Hematopoietic multipotent progenitor cell treated with erythropoietin and hydrocortisone succinate and interleukin-3 and kit ligand, for 8 days (in vitro differentiated cells): Measurements from ENCODE around the gene UBA52.
A peak's percentile ranks its signal among the peaks of the same experiment; 100 is the strongest.
"Not testable (repeated sequence)": the region's sequence is repeated elsewhere in the genome, so short reads cannot be mapped to it uniquely, and the experiment has no call there.

Experiments used
- DNase-seq: peaks from one replicate; pipeline ENCODE4 v3.0.0-alpha.2; 2015

UBA52 gene

DNA sequence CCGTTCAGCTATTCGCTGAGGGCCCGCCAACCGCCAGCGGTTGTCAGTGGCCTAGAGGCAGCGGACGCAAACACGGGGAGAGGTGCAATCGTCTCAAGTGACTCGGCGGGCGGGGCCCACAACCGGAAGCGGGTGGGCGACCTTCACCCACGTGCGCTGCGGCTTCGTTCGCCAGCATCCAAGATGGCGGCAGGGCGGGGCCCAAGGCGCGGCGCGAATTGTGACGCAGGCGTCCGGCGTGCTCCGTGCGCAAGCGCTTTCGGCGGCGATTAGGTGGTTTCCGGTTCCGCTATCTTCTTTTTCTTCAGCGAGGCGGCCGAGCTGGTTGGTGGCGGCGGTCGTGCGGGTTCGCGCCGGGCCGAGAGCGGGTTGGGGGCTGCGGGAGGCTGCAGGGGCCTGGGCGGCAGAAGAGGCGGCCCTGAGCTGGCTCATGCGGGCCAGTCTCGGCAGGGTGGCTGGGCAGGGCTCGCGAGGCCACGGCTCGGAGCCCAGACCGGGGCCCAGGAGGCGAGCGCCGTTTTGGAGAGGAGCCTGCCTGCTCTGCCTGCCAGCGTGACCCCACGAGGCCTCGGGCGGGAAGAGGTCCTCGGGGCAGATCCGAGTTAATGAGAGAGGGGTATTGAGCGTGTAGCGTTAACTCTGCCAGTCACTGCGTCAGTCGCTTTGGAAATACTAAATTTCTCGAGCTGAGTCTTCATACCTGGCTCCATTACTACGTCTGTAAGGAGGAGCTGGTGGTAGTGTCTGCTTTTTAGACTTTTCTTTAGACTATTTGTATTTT, at the start of gene UBA52:
UBA52 (plus strand) TSS at position 294 of the 781 bp plus-strand sequence. CDS start 1,444 bp downstream, outside the sequence.
- peak; percentile 98 for DNase-seq

DNA sequence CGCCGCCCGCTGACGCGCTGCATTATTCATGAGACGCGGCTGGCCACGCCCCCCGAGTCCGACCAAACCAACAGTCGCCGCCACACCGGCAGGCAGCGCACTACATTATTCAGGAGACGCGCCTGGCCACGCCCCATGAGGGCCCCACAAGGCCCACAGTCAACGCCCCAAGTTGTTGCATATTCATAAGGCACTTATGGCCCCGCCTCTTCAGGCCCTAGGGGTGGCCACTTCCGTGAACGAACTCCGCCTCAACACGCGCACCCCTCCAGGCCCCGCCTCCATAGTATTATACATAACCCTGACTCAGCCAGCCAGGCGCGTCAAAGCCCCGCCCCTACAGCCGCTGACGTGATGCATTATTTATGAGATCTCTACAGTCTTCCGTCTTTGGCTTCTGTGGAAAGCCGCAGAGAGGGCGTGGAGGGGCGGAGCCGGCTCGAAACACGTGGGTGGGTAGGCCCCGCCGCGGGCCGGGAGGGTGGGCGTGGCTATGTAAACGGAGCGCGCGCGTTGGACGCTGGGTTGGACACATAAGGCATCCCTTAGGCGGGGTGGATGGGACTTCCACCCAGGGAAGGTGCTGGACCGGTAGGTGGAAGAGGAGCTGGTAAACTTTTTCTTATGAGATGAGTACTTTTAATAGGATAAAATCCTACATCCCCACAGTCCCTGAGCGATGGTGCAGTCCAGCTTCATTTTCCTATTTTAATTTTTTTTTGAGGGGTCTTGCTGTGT, 49.4 kb upstream of the UBA52 start:
- peak; percentile 100 for DNase-seq

DNA sequence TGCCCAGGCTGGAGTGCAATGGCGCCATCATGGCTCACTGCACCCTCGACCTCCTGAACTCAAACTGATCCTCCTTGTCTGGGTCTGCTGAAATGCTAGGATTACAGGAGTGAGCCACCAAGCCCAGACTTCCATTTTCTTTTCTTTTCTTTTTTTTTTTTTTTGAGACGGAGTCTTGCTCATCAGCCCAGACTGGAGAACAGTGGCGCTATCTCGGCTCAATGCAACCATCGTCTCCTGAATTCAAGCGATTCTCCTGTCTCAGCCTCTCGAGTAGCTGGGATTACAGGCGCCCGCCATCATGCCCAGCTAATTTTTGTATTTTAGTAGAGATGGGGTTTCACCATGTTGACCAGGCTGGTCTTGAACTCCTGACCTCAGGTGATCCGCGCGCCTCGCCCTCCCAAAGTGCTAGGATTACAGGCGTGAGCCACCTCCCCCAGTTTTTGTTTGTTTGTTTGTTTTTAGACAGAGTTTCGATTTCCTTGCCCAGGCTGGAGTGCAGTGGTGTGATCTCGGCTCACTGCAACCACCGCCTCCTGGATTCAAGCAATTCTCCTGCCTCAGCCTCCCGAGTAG, 48.7 kb upstream of the UBA52 start:
- DNase-seq: not testable (repeated sequence)

DNA sequence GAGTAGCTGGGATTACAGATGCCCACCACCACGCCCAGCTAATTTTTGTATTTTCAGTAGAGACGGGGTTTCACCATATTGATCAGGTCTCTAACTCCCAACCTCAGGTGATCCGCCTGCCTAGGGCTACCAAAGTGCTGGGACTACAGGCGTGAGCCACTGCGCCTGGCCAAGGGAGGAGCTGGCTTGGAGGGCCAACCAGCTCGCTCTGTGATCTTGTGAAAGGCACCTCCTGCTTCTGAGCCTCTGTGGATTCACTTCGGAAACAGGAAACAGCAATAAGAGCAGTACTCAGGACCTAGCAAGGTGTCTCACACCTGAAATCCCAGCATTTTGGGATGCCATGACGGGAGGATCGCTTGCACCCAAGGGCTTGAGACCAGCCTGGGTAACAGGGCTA, 47.8 kb upstream of the UBA52 start:
- DNase-seq: no peak

DNA sequence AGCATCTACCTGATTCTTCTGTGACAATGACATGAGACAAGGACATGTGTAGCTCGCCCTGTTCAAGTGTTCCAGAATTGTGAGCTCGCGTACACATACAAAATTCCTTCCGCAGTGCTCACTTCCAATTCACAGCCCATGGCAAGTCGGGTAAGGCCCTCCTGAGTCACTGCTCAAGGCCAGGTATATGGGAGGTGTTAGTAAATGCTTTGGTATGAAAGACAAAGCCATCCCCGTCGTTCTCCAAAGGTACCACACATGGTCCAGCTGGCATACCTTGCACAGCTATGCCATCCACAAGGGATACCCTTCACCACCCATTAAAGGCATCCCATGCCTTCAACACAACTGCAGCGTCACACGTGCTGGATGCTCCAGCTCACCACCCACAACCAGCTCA, 45.3 kb upstream of the UBA52 start:
- DNase-seq: no peak

DNA sequence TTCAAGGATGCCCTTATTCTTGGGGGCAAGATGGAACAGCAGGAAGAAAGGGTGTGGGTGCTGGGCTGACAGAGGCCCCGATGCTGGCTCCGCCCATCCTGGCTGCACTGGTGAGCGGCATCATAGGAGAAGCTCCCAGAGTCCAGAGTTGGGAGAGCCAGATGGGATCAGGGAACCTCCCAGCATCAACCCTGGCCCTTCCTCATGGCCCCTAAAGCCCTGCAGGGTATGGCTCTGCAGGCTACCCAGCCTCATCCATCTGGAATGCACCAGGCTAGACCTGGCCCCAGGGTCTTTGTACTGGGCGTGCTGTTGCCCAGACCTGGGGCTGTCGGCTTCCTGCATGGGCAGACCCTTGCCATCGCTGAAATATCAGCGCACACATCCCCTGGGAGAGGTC, 41.9 kb upstream of the UBA52 start:
- no peak for DNase-seq

DNA sequence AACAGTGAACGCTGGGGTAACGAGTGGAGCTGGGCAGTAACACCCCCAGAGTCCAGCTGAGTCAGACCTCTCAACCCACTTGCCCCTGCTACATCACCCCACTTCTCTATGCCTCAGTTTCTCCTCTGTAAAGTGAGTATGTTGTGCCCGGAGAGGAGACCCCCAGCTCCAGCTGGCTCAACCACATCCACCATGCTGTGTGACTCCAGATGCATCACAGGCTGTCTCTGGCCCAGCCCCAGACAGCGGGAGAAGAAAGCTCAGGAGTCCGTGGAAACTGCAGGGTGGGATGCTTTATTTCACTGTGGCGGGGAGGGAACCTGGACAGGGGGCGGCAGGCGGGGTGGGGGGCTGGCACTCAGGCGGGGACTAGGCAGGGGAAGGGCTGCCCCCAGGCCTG, 40.2 kb upstream of the UBA52 start:
- no peak for DNase-seq

DNA sequence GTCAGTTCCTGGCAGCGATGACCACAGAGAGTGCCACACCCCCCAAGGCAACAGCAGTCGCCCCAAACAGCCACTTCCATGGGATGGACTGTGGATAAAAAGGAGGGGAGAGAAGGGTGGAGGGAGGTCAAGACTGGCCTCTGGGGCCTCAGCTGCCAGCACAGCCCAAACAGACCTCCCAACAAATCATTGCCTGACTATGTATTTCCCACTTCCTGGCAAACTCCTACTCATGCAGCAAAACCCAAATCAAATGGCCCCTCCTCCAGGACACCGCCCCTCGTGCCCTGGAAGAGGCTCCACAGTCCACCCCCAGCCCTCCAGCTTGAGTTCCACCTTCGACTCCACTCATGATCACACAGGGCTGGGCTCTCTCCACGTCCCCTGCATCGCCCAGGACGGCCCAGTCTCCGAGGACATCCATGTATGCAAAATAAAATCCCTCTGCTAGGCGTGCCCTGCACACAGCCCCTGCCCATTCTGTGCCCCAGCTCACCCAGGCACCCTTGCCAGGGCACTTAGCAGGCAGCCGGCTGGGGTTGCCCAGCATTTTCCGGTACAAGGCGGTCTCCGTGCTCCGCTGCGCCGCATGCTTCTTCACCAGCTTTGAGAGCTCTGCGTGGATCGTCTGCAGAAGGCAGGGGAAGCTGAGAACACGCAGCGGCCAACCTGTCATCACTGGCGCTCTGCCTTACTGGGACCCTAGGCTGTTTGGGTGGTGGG, 39.3 kb upstream of the UBA52 start:
- no peak for DNase-seq

DNA sequence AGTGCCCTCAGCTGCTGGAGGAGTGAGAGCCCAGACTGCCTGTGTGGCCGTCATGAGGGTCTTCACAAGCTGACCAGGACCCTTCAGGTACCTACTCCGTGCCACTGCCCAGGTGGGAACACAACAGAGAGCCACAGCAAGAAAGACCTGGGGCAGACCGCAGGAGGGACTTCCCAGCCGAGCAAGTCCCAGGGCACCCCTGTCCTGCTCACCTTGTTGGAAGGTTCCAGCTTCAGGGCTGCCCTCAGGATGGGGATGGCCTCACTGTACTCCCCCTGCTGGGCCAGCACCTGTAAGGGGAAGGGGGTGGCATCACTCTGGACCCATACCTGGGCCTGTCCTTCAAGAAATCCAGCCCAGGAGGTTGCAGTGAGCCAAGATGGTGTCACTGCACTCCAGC, 38.6 kb upstream of the UBA52 start:
- no peak for DNase-seq

DNA sequence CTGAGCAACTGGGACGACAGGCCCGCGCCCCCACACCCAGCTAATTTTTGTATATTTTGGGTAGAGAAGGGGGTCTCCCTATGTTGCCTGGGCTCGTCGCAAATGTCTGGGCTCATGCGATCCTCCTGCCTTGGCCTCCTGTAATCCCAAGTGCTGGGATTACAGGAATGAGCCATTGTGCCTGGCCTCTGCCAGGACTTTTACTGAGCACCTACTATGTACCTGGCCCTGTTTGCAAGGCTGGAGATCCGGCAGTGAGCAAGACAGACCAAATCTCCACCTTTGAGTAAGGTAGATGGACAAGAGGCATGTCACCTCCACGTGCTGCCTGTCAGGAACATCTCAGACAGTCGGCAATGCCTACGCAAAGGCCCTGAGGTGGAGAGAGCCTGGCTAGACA, 35.2 kb upstream of the UBA52 start:
- DNase-seq: no peak

DNA sequence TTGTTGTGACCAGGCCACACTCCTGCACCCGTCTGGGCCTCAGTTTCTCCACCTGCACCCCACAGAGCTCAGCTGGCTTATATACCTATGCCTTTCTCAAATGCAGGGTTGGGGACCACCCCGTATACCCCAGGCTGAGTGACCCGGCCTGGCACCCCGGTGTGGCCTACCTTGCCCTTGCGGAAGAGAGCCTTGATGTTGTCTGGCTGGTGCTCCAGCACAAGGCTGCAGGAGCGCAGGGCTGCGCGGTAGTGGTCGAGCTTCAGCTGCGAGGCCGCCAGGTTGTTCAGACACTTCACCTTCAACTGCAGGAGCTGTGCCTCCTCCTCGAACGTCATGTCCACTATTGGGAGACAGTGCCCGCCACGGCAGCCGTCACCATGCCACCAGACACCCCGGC, 34.2 kb upstream of the UBA52 start:
- no peak for DNase-seq

DNA sequence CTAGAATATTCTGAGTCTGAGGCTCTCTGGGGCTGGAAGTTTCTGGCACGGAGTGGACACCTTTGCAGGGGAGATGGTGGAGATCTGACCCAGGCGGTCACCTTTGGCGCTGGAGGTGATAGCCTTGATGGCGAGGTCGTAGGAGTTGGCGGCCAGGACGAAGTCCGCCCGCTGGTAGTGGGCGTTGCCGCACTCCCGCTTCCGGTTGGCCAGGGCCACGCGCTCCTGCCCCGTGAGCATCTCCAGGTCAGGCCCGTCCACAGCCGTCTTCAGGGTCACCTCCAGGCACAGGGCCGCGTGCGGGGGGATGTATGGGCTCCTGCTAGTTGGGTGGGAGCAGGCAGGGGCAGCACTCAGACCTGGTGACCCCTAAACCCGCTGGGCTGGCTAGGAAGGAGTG, 33.5 kb upstream of the UBA52 start:
- DNase-seq: no peak

DNA sequence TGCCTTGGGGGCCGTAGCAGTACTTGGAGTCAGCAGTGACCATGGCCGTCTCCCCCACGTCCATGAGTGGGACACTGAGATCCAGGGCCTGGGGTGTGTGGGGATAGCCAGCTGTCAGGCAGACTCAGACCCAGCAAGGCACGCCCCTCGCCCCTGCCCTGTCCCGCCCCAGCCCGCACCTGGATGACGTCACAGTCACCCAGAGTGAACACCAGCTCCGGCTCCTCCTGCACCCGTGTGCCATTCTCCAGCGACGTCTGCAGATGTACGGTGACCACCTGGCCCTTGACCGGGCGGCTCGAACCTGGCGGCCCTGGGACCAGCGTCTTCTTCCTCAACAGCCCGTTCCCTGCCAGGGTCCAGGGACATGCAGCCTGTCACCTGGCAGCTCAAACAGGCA, 32.3 kb upstream of the UBA52 start:
- DNase-seq: no peak

DNA sequence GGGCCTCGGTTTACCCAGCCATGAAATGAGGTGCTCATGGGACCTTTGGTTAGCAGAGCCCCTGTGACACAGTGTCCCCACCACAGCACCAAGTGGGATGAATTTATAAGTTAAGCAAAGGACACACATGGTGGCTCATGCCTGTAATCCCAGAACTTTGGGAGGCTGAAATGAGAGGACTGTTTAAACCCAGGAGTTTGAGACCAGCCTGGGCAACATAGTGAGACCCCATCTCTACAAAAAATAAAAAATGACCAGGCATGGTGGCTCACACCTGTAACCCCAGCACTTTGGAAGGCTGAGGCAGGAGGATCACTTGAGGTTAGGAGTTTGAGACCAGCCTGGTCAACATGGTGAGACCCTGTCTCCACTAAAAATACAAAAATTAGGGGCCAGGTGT, 31.5 kb upstream of the UBA52 start:
- not testable (repeated sequence) for DNase-seq

DNA sequence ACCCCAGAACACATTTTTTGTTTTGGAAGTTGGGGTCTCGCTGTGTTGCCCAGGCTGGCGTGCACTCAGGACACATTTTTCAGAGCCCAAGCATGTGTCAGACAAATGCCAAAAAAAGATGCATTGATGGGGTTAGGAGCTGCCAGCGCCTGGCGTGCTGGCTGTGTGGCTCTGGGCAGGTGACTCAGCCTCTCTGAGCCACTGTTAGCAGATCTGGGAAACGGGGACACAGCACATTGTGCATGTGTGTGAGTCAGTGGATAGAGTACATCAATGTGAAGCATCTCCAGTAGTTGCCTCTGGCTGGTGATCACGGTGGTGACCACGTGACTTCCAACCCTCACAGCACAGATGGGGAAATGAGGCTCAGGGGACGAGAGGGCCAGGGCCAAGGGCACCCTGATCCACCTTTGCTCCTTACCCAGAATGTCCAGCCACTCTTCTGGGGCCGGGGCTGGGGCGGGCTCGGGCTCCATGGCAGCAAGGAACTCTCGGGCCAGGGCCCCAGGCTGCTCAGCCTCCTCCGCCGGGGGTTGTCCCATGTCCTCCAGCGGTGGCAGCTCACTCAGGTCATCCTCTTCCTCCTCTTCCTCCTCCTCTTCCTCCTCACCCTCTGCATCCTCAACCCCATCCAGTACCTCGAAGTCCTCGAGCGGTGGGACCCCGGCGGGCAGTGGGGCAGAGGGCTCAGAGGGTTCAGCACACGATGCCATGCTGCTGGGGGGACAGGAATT, 30.2 kb upstream of the UBA52 start:
- DNase-seq: no peak

DNA sequence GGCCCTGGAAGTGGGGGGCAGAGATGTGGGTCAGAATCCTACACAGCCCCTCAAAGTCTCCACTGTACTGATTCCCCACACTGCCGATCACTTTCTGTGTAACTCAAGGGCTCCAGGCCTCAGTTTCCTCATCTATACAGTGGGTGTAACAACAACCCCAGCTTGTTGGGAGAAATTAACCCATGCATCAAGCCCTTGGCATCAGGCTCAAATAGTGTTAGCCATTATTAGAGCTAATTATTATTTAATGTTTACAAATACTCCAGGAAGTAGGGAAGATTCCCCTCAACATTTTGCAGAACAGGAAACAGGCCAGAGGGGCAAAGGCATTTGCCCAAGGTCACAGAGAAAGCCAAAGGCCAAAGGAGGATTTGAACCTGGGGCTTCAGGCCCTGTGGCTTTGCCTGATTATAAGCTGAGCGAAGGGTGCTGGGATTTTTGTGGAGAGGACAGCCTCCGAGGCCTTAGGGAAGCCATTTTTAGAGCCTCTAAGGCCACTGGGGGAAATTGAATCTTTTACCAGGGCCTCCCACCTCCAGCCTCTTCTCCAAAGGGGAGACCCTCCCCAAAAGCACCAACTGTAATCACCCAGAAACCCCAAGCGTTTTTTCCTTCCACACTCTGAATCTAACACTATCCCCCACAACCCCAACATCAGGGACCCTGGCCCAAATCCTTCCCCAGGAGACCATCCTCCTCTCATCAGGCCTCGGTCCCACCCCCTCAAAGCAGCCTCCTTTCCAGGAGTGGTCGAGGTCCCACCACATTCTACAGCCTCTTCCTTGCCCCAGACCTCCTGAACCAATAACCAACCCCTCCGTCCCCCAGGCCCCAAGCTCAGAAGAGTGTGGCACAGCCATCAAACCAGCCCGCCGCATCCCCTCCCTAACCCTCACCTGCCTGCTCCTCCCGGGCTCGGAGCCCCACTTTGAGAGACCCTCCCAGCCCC, 29.4 kb upstream of the UBA52 start:
- peak; percentile 41 for DNase-seq

DNA sequence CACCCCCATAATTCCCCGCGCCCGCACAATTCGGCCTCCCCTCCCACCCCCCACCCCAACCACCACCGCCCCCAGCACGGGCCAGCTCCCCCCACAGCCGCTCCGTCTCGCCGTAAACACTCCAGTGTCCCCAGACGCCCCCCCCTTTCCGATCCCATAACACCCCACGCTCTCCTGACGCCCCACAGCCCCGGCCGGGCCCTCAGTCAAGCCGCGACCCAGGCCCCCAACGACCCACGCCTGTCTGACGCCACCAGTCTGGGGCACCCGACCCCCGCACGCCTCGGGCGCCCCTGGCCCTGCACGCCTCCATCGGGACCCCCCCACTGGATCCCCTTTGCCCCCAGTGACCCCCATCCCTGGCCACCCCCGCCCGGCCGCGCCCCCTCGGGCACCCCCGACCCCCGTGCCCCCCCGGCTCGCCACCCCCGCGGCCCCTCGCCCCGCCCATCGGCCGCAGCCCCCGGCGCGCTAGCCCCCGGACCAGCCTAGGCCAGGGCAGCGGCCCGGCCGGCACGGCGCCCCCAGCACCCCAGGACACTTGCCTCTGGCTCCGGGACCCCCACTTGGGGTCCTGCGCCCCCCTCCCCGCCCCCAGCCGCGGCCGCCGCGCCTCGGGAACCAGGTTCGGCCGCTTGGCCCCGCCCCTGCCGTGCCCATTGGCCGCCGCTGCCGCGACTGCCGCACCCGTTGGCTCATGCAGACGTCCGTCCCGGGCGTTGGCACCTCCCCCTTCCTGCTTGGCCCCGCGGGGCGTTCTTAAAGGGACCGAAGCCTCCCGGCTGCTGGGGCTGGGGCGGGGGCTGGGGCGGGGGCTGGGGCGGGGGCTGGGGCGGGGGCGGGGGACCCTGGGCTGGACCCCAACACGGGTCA, 28.5 kb upstream of the UBA52 start, which contains the start of gene FKBP8:
FKBP8 (minus strand) TSS at position 633 of the 873 bp plus-strand sequence. CDS start 1,603 bp downstream, outside the sequence.
- DNase-seq: peak; percentile 92

DNA sequence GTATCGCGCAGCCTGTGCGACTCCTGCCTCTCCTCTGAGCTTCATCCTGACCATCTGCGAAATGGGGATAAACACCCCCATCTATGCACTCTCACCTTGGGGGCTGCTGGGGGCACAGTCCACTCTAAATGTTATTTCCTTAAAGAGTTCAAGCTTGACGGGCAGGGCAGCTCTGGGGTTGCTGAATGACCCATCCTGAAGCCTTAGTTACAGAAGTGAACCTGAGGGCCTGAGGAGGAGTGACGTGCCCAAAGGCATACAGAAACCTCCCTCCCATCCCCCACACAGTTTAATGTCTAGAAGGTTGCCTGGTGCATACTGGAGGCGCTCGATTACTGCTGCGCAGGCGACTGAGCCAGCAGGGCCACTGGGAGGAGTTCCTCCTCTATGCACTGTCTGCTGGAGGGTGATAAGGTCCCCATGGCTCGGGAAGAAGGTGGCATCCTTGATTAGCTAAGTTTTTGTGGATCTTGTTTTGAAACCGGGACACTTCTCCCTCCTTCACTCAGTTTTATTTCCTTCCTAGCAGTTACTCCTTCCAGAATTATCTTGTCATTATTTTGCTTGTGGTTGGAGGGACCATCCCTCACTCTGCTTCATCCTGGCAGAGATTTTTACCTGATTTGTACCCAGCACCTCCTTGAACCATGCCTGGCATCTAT, 27.7 kb upstream of the UBA52 start:
- DNase-seq: peak; percentile 100

DNA sequence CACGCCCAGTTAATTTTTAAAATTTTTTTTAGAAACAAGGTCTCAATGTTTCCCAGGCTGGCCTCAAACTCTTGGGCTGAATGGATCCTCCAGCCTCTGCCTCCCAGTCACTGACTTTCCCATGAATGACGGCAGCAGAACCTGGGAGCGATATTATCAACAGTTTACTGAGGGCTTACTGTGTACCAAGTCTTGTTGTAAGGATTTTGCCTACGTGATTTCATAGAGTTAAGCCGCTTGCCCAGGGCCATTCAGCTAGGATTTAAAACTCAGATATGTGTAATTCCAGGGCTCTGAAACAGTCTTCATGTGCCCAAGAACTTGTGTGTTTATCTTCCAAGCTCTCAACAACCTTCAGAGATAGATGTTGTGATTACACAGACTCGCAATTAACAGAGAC, 20.0 kb upstream of the UBA52 start:
- no peak for DNase-seq
